ENCODE data around the gene RFX6.

RFX6 gene

DNA sequence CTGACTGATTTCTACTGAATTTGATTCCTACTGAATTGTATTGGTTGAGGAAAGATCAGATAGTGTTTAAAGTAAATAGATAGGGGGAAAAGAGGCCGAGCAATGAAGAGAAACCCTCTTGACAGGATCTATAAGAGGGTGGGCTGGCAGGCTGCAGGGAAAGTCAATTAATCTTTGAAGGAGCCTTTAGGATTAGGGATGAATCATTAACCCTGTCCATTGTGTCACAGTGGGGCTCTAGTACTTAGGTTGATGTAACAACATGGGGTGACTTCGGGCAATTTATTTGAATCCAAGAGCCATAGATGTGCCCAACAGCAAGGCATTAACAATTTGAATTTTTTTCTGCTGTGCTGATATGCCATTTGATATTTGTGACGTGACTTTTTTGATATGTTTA, 7.5 kb downstream of the RFX6 start:
- no peak for DNase-seq (ENCODE audit: low read depth in 1 of 2, low spot score in 1 of 2)
- Histone ChIP-seq H3K27me3 (ENCODE audit: insufficient read depth, poor library complexity, severe bottlenecking) (no peaks in the 10 kb centered on the region), H3K27ac (replicated peaks) (no peak overlapping the region), H3K4me3 (replicated peaks; ENCODE audit: insufficient read depth, low read length) (no peak overlapping the region)
- TF ChIP-seq, protein P1, sequence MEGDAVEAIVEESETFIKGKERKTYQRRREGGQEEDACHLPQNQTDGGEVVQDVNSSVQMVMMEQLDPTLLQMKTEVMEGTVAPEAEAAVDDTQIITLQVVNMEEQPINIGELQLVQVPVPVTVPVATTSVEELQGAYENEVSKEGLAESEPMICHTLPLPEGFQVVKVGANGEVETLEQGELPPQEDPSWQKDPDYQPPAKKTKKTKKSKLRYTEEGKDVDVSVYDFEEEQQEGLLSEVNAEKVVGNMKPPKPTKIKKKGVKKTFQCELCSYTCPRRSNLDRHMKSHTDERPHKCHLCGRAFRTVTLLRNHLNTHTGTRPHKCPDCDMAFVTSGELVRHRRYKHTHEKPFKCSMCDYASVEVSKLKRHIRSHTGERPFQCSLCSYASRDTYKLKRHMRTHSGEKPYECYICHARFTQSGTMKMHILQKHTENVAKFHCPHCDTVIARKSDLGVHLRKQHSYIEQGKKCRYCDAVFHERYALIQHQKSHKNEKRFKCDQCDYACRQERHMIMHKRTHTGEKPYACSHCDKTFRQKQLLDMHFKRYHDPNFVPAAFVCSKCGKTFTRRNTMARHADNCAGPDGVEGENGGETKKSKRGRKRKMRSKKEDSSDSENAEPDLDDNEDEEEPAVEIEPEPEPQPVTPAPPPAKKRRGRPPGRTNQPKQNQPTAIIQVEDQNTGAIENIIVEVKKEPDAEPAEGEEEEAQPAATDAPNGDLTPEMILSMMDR (IDR thresholded peaks at IDR 0.05; ENCODE audit: insufficient read depth, low read length): no peak
- TF ChIP-seq SPI1 (IDR thresholded peaks at IDR 0.05; ENCODE audit: borderline replicate concordance, low read depth) (no peak), POLR2AphosphoS5 (IDR thresholded peaks at IDR 0.05; ENCODE audit: low read depth) (no peak), GABPA (IDR thresholded peaks at IDR 0.05; ENCODE audit: low read depth) (no peak)
- TF ChIP-seq, protein P2, sequence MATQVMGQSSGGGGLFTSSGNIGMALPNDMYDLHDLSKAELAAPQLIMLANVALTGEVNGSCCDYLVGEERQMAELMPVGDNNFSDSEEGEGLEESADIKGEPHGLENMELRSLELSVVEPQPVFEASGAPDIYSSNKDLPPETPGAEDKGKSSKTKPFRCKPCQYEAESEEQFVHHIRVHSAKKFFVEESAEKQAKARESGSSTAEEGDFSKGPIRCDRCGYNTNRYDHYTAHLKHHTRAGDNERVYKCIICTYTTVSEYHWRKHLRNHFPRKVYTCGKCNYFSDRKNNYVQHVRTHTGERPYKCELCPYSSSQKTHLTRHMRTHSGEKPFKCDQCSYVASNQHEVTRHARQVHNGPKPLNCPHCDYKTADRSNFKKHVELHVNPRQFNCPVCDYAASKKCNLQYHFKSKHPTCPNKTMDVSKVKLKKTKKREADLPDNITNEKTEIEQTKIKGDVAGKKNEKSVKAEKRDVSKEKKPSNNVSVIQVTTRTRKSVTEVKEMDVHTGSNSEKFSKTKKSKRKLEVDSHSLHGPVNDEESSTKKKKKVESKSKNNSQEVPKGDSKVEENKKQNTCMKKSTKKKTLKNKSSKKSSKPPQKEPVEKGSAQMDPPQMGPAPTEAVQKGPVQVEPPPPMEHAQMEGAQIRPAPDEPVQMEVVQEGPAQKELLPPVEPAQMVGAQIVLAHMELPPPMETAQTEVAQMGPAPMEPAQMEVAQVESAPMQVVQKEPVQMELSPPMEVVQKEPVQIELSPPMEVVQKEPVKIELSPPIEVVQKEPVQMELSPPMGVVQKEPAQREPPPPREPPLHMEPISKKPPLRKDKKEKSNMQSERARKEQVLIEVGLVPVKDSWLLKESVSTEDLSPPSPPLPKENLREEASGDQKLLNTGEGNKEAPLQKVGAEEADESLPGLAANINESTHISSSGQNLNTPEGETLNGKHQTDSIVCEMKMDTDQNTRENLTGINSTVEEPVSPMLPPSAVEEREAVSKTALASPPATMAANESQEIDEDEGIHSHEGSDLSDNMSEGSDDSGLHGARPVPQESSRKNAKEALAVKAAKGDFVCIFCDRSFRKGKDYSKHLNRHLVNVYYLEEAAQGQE (IDR thresholded peaks at IDR 0.05; ENCODE audit: insufficient replicate concordance, low read depth): no peak

DNA sequence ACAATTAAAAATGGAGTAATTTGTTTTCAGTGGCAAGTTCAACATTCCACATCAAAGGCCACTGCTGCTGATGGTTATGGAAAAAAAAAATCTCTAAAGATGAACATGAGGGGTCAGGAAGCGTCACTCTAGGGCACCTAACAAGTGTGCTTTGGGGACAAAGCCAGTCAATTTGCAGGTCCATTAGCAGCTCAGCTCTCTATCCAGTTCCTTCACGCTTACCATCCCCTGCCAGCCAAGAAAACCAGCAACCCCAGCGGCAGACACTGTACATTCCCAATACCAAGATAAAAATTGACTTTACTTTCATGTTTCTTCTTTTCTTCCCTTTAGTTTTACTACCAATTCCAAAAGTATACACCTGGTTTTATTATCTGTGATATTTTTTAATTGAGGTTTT, 10.1 kb downstream of the RFX6 start:
- Histone ChIP-seq H3K27me3 (ENCODE audit: insufficient read depth, poor library complexity, severe bottlenecking) (no peaks in the 10 kb centered on the region), H3K4me3 (replicated peaks; ENCODE audit: insufficient read depth, low read length) (no peak overlapping the region), H3K27ac (replicated peaks) (no peak overlapping the region)
- TF ChIP-seq GABPA (IDR thresholded peaks at IDR 0.05; ENCODE audit: low read depth) (no peak), SPI1 (IDR thresholded peaks at IDR 0.05; ENCODE audit: borderline replicate concordance, low read depth) (no peak), POLR2AphosphoS5 (IDR thresholded peaks at IDR 0.05; ENCODE audit: low read depth) (no peak)
- TF ChIP-seq, protein P1 (IDR thresholded peaks at IDR 0.05; ENCODE audit: insufficient read depth, low read length): no peak
- DNase-seq (ENCODE audit: low read depth in 1 of 2, low spot score in 1 of 2): no peak

DNA sequence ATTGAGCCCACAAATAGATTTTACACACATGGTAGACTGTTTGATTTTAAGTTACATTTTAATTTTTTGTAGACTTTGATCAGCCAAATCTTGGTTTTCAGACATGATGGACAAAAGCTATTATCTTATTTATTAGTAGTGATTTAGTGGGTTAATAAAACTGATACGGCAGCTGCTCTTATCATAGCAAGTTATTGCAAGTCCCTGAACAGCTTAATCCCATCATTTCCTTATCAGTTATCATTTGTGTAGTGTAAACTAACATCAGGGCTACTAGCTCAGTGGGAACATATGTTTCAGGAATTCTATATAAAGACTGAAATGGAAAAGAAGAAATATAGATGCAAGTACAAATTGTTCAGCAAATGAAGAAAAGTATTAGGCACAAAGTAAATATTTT, 10.9 kb downstream of the RFX6 start:
- Histone ChIP-seq H3K27ac (replicated peaks) (no peak overlapping the region), H3K4me3 (replicated peaks; ENCODE audit: insufficient read depth, low read length) (no peak overlapping the region), H3K27me3 (ENCODE audit: insufficient read depth, poor library complexity, severe bottlenecking) (no peaks in the 10 kb centered on the region)
- no peak for DNase-seq (ENCODE audit: low read depth in 1 of 2, low spot score in 1 of 2)
- no peak for TF ChIP-seq POLR2AphosphoS5 (IDR thresholded peaks at IDR 0.05; ENCODE audit: low read depth)

DNA sequence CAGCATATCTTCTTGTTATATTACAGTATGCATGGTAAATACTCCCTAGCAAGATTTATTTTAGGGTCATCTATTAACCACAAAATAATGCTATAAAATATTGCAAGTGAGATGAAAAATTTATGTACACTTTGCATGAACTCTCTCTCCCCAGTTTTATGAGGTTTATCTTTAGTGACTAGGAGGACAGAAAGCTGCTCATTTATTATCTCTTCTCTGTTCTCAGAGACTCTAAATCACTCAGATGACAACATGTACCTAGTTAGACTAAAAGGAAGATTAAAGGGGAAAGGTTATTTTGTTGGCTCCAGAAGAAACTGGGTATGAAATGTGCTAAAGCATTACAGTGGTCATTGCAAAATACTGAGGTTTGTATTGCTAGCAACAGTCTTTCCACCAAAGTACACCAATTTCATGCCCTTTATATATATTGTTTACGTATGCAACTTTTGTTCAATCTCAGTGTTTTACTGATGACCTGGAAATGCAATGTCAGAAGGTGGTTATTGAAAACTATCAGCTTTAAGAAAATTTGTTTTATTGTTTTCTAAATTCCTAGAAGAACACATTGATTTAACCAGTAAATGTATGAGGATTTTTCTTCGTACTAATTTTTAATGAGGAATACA, 11.8 kb downstream of the RFX6 start:
- no peak for DNase-seq (ENCODE audit: low read depth in 1 of 2, low spot score in 1 of 2)
- TF ChIP-seq SPI1 (IDR thresholded peaks at IDR 0.05; ENCODE audit: borderline replicate concordance, low read depth): no peak
- no peak for TF ChIP-seq GABPA (IDR thresholded peaks at IDR 0.05; ENCODE audit: low read depth)
- TF ChIP-seq, protein P1 (IDR thresholded peaks at IDR 0.05; ENCODE audit: insufficient read depth, low read length): no peak
- no peak for TF ChIP-seq POLR2AphosphoS5 (IDR thresholded peaks at IDR 0.05; ENCODE audit: low read depth)

DNA sequence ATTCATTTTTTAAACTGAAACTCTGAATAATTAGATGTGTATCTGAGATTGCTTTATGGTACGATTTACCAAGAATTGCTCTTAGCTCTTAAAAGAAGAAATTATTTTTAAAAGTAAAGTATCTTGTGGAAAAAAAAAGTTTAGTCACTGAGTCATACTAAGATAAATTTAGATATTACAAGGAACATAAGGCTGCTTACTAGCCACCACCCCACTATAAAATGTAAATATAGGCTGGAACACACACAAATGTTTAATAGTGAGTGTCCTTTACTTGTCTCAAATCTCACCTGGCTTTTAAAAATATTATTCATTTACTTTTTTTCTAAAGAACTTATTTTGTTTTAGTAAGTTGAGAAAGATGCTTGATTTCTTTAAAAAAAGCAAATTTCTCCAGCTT, 17.6 kb downstream of the RFX6 start:
- H3K27ac ChIP-seq (replicated peaks): no peak overlapping the region
- no peaks in the 10 kb centered on the region for H3K27me3 ChIP-seq (ENCODE audit: insufficient read depth, poor library complexity, severe bottlenecking)
- TF ChIP-seq SPI1 (IDR thresholded peaks at IDR 0.05; ENCODE audit: borderline replicate concordance, low read depth) (no peak), GABPA (IDR thresholded peaks at IDR 0.05; ENCODE audit: low read depth) (no peak), POLR2AphosphoS5 (IDR thresholded peaks at IDR 0.05; ENCODE audit: low read depth) (no peak)
- TF ChIP-seq, protein P1 (IDR thresholded peaks at IDR 0.05; ENCODE audit: insufficient read depth, low read length): no peak
- TF ChIP-seq, protein P2 (IDR thresholded peaks at IDR 0.05; ENCODE audit: insufficient replicate concordance, low read depth): no peak
- no peak overlapping the region for H3K4me3 ChIP-seq (replicated peaks; ENCODE audit: insufficient read depth, low read length)
- DNase-seq (ENCODE audit: low read depth in 1 of 2, low spot score in 1 of 2): no peak

More for the DNA sequence above, 11.8 kb downstream of the RFX6 start:
- Histone ChIP-seq H3K27ac (replicated peaks) (no peak overlapping the region), H3K4me3 (replicated peaks; ENCODE audit: insufficient read depth, low read length) (no peak overlapping the region), H3K27me3 (ENCODE audit: insufficient read depth, poor library complexity, severe bottlenecking) (no peaks in the 10 kb centered on the region)
